ENCODE measurements around the gene ST7L.

Gene ST7L

DNA sequence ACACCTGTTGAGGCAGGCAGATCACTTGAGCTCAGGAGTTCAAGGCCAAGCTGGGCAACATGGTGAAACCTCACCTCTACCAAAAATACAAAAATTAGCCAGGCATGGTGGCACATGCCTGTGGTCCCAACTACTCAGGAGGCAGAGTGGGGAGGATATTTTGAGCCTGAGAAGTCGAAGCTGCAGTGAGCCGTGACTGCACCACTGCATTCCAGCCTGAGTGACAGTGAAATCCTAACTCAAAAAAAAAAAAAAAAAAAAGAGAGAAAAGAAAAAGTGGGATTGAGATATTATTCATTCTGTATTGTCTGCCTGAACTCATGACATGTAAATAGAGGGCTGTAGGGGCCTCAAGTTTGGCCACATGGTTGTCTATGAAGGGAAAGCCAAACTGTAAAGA is 72.9 kb downstream of the ST7L start:
- ATAC-seq = no peak
- TF ChIP-seq ESRRG (CRISPR knock-in tag; IDR thresholded peaks at IDR 0.05) (no peak), ISL1 (CRISPR knock-in tag; IDR thresholded peaks at IDR 0.05) (no peak), BACH2 (CRISPR knock-in tag; IDR thresholded peaks at IDR 0.05; ENCODE audit: borderline replicate concordance) (no peak), ZFP3 (CRISPR knock-in tag; IDR thresholded peaks at IDR 0.05) (no peak), TCF4 (CRISPR knock-in tag; IDR thresholded peaks at IDR 0.05; ENCODE audit: borderline replicate concordance) (no peak), CSDC2 (CRISPR knock-in tag; IDR thresholded peaks at IDR 0.05) (no peak), OSR1 (CRISPR knock-in tag; IDR thresholded peaks at IDR 0.05) (no peak), ZFP30 (CRISPR knock-in tag; IDR thresholded peaks at IDR 0.05) (no peak), RARB (CRISPR knock-in tag; IDR thresholded peaks at IDR 0.05) (no peak), GLIS3 (CRISPR knock-in tag; IDR thresholded peaks at IDR 0.05) (no peak), ARNTL (CRISPR knock-in tag; IDR thresholded peaks at IDR 0.05; ENCODE audit: borderline replicate concordance, low read depth) (no peak), PPARA (CRISPR knock-in tag; IDR thresholded peaks at IDR 0.05; ENCODE audit: borderline replicate concordance) (no peak), ZNF70 (CRISPR knock-in tag; IDR thresholded peaks at IDR 0.05) (no peak), TOX (CRISPR knock-in tag; IDR thresholded peaks at IDR 0.05; ENCODE audit: borderline replicate concordance) (no peak)
- TF ChIP-seq, protein P1, sequence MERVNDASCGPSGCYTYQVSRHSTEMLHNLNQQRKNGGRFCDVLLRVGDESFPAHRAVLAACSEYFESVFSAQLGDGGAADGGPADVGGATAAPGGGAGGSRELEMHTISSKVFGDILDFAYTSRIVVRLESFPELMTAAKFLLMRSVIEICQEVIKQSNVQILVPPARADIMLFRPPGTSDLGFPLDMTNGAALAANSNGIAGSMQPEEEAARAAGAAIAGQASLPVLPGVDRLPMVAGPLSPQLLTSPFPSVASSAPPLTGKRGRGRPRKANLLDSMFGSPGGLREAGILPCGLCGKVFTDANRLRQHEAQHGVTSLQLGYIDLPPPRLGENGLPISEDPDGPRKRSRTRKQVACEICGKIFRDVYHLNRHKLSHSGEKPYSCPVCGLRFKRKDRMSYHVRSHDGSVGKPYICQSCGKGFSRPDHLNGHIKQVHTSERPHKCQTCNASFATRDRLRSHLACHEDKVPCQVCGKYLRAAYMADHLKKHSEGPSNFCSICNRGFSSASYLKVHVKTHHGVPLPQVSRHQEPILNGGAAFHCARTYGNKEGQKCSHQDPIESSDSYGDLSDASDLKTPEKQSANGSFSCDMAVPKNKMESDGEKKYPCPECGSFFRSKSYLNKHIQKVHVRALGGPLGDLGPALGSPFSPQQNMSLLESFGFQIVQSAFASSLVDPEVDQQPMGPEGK (CRISPR knock-in tag; IDR thresholded peaks at IDR 0.05; ENCODE audit: borderline replicate concordance) = no peak
- TF ChIP-seq, protein P2, sequence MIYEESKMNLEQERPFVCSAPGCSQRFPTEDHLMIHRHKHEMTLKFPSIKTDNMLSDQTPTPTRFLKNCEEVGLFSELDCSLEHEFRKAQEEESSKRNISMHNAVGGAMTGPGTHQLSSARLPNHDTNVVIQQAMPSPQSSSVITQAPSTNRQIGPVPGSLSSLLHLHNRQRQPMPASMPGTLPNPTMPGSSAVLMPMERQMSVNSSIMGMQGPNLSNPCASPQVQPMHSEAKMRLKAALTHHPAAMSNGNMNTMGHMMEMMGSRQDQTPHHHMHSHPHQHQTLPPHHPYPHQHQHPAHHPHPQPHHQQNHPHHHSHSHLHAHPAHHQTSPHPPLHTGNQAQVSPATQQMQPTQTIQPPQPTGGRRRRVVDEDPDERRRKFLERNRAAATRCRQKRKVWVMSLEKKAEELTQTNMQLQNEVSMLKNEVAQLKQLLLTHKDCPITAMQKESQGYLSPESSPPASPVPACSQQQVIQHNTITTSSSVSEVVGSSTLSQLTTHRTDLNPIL (CRISPR knock-in tag; IDR thresholded peaks at IDR 0.05; ENCODE audit: low read depth) = no peak
- TF ChIP-seq, protein P3, sequence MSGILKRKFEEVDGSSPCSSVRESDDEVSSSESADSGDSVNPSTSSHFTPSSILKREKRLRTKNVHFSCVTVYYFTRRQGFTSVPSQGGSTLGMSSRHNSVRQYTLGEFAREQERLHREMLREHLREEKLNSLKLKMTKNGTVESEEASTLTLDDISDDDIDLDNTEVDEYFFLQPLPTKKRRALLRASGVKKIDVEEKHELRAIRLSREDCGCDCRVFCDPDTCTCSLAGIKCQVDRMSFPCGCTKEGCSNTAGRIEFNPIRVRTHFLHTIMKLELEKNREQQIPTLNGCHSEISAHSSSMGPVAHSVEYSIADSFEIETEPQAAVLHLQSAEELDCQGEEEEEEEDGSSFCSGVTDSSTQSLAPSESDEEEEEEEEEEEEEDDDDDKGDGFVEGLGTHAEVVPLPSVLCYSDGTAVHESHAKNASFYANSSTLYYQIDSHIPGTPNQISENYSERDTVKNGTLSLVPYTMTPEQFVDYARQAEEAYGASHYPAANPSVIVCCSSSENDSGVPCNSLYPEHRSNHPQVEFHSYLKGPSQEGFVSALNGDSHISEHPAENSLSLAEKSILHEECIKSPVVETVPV (CRISPR knock-in tag; IDR thresholded peaks at IDR 0.05) = no peak
- TF ChIP-seq, protein P4, sequence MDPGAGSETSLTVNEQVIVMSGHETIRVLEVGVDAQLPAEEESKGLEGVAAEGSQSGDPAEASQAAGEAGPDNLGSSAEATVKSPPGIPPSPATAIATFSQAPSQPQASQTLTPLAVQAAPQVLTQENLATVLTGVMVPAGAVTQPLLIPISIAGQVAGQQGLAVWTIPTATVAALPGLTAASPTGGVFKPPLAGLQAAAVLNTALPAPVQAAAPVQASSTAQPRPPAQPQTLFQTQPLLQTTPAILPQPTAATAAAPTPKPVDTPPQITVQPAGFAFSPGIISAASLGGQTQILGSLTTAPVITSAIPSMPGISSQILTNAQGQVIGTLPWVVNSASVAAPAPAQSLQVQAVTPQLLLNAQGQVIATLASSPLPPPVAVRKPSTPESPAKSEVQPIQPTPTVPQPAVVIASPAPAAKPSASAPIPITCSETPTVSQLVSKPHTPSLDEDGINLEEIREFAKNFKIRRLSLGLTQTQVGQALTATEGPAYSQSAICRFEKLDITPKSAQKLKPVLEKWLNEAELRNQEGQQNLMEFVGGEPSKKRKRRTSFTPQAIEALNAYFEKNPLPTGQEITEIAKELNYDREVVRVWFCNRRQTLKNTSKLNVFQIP (CRISPR knock-in tag; IDR thresholded peaks at IDR 0.05; ENCODE audit: borderline replicate concordance, low read depth) = no peak
- TF ChIP-seq, protein P5, sequence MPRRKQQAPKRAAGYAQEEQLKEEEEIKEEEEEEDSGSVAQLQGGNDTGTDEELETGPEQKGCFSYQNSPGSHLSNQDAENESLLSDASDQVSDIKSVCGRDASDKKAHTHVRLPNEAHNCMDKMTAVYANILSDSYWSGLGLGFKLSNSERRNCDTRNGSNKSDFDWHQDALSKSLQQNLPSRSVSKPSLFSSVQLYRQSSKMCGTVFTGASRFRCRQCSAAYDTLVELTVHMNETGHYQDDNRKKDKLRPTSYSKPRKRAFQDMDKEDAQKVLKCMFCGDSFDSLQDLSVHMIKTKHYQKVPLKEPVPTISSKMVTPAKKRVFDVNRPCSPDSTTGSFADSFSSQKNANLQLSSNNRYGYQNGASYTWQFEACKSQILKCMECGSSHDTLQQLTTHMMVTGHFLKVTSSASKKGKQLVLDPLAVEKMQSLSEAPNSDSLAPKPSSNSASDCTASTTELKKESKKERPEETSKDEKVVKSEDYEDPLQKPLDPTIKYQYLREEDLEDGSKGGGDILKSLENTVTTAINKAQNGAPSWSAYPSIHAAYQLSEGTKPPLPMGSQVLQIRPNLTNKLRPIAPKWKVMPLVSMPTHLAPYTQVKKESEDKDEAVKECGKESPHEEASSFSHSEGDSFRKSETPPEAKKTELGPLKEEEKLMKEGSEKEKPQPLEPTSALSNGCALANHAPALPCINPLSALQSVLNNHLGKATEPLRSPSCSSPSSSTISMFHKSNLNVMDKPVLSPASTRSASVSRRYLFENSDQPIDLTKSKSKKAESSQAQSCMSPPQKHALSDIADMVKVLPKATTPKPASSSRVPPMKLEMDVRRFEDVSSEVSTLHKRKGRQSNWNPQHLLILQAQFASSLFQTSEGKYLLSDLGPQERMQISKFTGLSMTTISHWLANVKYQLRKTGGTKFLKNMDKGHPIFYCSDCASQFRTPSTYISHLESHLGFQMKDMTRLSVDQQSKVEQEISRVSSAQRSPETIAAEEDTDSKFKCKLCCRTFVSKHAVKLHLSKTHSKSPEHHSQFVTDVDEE (CRISPR knock-in tag; IDR thresholded peaks at IDR 0.05) = no peak

DNA sequence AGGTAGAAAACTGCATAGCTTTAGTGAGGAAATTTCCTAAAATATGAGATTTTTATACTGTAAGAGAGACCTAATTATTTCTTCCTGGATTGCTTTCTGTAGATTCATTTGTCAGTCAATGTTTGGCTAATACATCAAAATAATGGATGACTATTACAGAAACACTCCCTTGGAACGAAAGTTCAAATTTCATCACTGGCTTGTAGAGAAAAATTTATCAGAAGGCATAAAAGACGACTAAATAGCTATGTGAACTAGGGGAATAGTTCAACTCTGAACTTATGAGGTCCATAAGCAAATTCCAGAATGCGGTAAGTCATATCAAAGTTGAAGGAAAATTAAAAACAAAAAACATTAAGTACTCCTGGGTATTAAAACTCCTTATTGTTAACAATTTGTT is 74.2 kb downstream of the ST7L start:
- TF ChIP-seq SNAI2 (CRISPR knock-in tag; IDR thresholded peaks at IDR 0.05) (no peak), ISL1 (CRISPR knock-in tag; IDR thresholded peaks at IDR 0.05) (peak; percentile 53)
- peak; percentile 49 for ATAC-seq

DNA sequence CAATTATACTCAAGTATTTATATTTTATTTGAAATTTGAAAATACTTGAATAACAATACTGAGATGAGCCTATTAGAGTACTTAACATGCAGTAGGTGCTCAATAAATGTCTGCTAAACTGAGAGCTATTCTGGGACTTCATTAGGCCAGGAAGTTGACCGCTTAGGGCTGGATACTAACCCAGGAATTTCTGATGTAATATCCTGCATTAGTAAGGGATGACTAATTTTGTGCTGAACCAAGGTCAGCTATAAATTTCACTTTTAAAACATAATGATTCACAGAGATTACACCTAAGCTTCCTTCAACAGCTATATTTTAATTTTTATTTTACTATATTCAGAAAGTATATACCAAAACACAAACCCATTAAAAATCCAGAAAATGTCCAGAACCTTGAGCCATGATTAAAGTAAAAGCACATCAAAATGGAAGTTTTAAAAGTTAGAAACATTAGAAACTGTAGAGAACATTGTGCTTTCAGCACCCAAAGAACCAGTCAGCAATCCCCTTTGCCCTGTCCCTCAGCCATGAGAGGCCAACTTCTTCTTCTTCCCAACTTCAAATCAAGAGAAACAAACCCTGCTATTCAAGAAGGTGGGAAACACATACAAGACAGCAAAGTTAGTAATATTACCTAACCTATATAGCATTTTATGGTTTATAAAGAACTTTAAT is 74.8 kb downstream of the ST7L start:
- peak; percentile 96 for ATAC-seq
- peak; percentile 75 for TF ChIP-seq ISL1 (CRISPR knock-in tag; IDR thresholded peaks at IDR 0.05)
- TF ChIP-seq, protein P1 (CRISPR knock-in tag; IDR thresholded peaks at IDR 0.05; ENCODE audit: borderline replicate concordance) = no peak
- TF ChIP-seq ZC3H10 (CRISPR knock-in tag; IDR thresholded peaks at IDR 0.05) = no peak; the same call in 1 of the 2 replicates
- TF ChIP-seq RARB (CRISPR knock-in tag; IDR thresholded peaks at IDR 0.05) = no peak
- TF ChIP-seq ZNF8 (CRISPR knock-in tag; IDR thresholded peaks at IDR 0.05) = no peak
- TF ChIP-seq TOX (CRISPR knock-in tag; IDR thresholded peaks at IDR 0.05; ENCODE audit: borderline replicate concordance) = peak; percentile 36; the same call in 1 of the 2 replicates
- no peak for TF ChIP-seq ARNTL (CRISPR knock-in tag; IDR thresholded peaks at IDR 0.05; ENCODE audit: borderline replicate concordance, low read depth)
- TF ChIP-seq, protein P2 (CRISPR knock-in tag; IDR thresholded peaks at IDR 0.05; ENCODE audit: low read depth) = peak; percentile 80
- TF ChIP-seq ZFP30 (CRISPR knock-in tag; IDR thresholded peaks at IDR 0.05) = no peak

Data from SK-N-SH treated with all-trans-retinoic acid at 6 μM for 48 hours (cell line).